Measurements from ENCODE around the gene RBP3.

DNA sequence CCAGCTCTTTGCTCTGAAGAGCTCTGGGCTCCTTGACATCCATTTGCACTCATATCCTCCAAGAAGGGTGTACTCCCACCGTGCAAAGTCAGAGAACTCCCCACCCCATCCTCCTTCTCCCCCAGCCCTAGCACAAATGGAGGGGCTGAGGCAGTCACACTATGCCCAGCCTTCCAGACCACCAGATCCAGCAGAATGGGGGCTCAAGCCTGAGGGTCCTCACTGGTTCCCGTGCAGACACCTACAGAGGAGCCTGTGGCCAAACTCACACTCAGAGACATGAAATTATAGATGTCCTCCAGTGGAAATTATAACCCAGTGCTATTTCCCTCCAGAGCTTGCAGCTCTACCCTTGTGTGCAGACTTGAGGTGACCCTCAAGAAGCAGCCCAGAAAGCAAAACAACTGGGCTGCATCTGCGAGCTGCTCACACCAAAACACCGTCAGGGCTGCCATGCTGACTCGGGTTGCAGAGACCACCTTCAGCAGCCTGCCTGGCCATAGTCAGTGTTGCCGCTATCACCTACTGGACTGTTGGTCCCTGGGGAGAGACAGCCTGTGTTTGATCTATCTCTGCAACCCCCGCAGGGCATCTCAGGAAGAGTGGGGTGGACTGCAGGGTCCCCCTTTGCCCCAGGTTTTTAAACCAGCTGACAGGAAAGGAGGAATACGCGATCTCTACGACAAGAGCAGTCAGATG is 28.5 kb downstream of the RBP3 start:
- TF ChIP-seq, protein P1, sequence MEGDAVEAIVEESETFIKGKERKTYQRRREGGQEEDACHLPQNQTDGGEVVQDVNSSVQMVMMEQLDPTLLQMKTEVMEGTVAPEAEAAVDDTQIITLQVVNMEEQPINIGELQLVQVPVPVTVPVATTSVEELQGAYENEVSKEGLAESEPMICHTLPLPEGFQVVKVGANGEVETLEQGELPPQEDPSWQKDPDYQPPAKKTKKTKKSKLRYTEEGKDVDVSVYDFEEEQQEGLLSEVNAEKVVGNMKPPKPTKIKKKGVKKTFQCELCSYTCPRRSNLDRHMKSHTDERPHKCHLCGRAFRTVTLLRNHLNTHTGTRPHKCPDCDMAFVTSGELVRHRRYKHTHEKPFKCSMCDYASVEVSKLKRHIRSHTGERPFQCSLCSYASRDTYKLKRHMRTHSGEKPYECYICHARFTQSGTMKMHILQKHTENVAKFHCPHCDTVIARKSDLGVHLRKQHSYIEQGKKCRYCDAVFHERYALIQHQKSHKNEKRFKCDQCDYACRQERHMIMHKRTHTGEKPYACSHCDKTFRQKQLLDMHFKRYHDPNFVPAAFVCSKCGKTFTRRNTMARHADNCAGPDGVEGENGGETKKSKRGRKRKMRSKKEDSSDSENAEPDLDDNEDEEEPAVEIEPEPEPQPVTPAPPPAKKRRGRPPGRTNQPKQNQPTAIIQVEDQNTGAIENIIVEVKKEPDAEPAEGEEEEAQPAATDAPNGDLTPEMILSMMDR (IDR thresholded peaks at IDR 0.05) = no peak
- TF ChIP-seq EZH2 (IDR thresholded peaks at IDR 0.05) (no peak), EZH2phosphoT487 (IDR thresholded peaks at IDR 0.05) (no peak)
